IMR-90 (cell line): ENCODE results near the gene CHCHD4. TPM values are rescaled to one million over a fixed set of nuclear protein-coding genes. Genes with fewer than 3 reads are reported as not detected.

ENCODE experiments used
- ATAC-seq: fragments of 200-7000 bp; cut with Tn5 transposase; 2 replicates; pipeline ENCODE4 v1.9.1; 2020; ENCODE audit warnings: low read depth, mild to moderate bottlenecking, moderate library complexity
- BruUV-seq: library from RNA; stranded (reverse); fragments of 400-500 nt; replicated peaks from 2 replicates; lab custom pipeline; 2021; lab: Mats Ljungman, UMichigan
- CTCF ChIA-PET: fragments of 300-600 bp; formaldehyde crosslinking; extraction: SDS; loops from one replicate; lab custom pipeline; 2021; ENCODE audit warnings: antibody characterized with exemption; lab: Yijun Ruan, JAX
- POLR2A ChIA-PET: fragments of 300-600 bp; sonication (Branson Sonifier 250); formaldehyde crosslinking; loops from one replicate; lab custom pipeline; 2022; ENCODE audit warnings: antibody characterized with exemption; ENCODE audit not compliant: unreplicated experiment; lab: Charles Lee
- DNase-seq: peaks from one replicate; pipeline ENCODE4 v3.0.0; 2013
- H2AFZ ChIP-seq: replicated peaks from 2 replicates; pipeline ENCODE3; 2013; ENCODE audit warnings: low read length, mild to moderate bottlenecking; ENCODE audit not compliant: poor library complexity
- H2AK5ac ChIP-seq: 2 replicates; pipeline ENCODE4 v1.6.1; 2013; ENCODE audit warnings: low read depth, low read length, inconsistent platforms
- H2AK9ac ChIP-seq: replicated peaks from 2 replicates; pipeline ENCODE3; 2013; ENCODE audit warnings: mild to moderate bottlenecking, low read depth, low read length, moderate library complexity; ENCODE audit not compliant: poor library complexity
- H2BK120ac ChIP-seq: 2 replicates; pipeline ENCODE4 v1.6.1; 2013; ENCODE audit warnings: low read depth, low read length, inconsistent platforms
- H2BK15ac ChIP-seq: 3 replicates; pipeline ENCODE4 v1.6.1; 2013; ENCODE audit warnings: low read depth, low read length, inconsistent platforms
- H2BK20ac ChIP-seq: 2 replicates; pipeline ENCODE4 v1.6.1; 2013; ENCODE audit warnings: low read depth, mild to moderate bottlenecking, inconsistent platforms, low read length, moderate library complexity
- H2BK5ac ChIP-seq: 2 replicates; pipeline ENCODE4 v1.6.1; 2013; ENCODE audit warnings: mild to moderate bottlenecking, low read depth, low read length, inconsistent platforms; ENCODE audit not compliant: poor library complexity, severe bottlenecking
- H3K14ac ChIP-seq: replicated peaks from 2 replicates; pipeline ENCODE4 v1.6.1; 2013; ENCODE audit warnings: low read depth, low read length, inconsistent platforms
- H3K18ac ChIP-seq: 2 replicates; pipeline ENCODE4 v1.6.1; 2013; ENCODE audit warnings: low read depth, low read length, control low read depth
- H3K23ac ChIP-seq: 2 replicates; pipeline ENCODE4 v1.6.1; 2013; ENCODE audit warnings: low read depth, low read length, inconsistent platforms
- H3K27ac ChIP-seq: 2 replicates; pipeline ENCODE4 v1.5.1; 2013; ENCODE audit warnings: mild to moderate bottlenecking, control low read depth, low read length; ENCODE audit not compliant: insufficient read depth
- H3K27me3 ChIP-seq: 2 replicates; pipeline ENCODE4 v1.6.1; 2013; ENCODE audit warnings: low read length; ENCODE audit not compliant: control insufficient read depth, insufficient read depth
- H3K36me3 ChIP-seq: 2 replicates; pipeline ENCODE4 v1.6.1; 2013; ENCODE audit warnings: low read length, mixed read lengths; ENCODE audit not compliant: control insufficient read depth, insufficient read depth
- H3K4ac ChIP-seq: 2 replicates; pipeline ENCODE4 v1.6.1; 2013; ENCODE audit warnings: low read depth, low read length, inconsistent platforms
- H3K4me1 ChIP-seq: 2 replicates; pipeline ENCODE4 v1.6.1; 2013; ENCODE audit warnings: low read length, mixed read lengths; ENCODE audit not compliant: control insufficient read depth, insufficient read depth
- H3K4me2 ChIP-seq: 2 replicates; pipeline ENCODE4 v1.6.1; 2013; ENCODE audit warnings: low read depth, mild to moderate bottlenecking, control low read depth, low read length, moderate library complexity
- H3K4me3 ChIP-seq: 2 replicates; pipeline ENCODE4 v1.5.1; 2013; ENCODE audit warnings: low read depth, mild to moderate bottlenecking, control low read depth, low read length, moderate library complexity; ENCODE audit not compliant: insufficient read depth
- H3K56ac ChIP-seq: 2 replicates; pipeline ENCODE4 v1.6.1; 2013; ENCODE audit warnings: low read length, inconsistent platforms; ENCODE audit not compliant: insufficient read depth; ENCODE audit errors: extremely low read depth
- H3K79me1 ChIP-seq, 2 experiments: 2 replicates each; pipeline ENCODE4 v1.6.1; 2013; ENCODE audit warnings: low read length in 2 of 2, inconsistent platforms in 1 of 2, low read depth in 1 of 2
- H3K9ac ChIP-seq: 2 replicates; pipeline ENCODE4 v1.6.1; 2013; ENCODE audit warnings: low read depth, low read length, control low read depth
- H3K9me1 ChIP-seq: 2 replicates; pipeline ENCODE4 v1.6.1; 2013; ENCODE audit warnings: low read length, inconsistent platforms; ENCODE audit not compliant: insufficient read depth
- H3K9me3 ChIP-seq: 2 replicates; pipeline ENCODE4 v1.6.1; 2013; ENCODE audit warnings: low read length; ENCODE audit not compliant: control insufficient read depth, insufficient read depth
- H4K20me1 ChIP-seq: 2 replicates; pipeline ENCODE4 v1.6.1; 2013; ENCODE audit warnings: low read length, inconsistent platforms; ENCODE audit not compliant: insufficient read depth
- H4K5ac ChIP-seq: 2 replicates; pipeline ENCODE4 v1.6.1; 2013; ENCODE audit warnings: mild to moderate bottlenecking, low read depth, low read length, control low read depth
- H4K8ac ChIP-seq, 2 experiments: 2 replicates each; pipeline ENCODE4 v1.6.1; 2013; ENCODE audit warnings: low read depth in 2 of 2, low read length in 2 of 2, control low read depth in 1 of 2, inconsistent platforms in 1 of 2
- H4K91ac ChIP-seq: 2 replicates; pipeline ENCODE4 v1.6.1; 2013; ENCODE audit warnings: low read depth, low read length, inconsistent platforms; ENCODE audit not compliant: insufficient read depth
- BHLHE40 ChIP-seq: fragments of 150-350 bp; IDR thresholded peaks from 2 replicates; pipeline ENCODE4 v1.6.1; 2016; ENCODE audit warnings: mild to moderate bottlenecking, low read depth, low read length
- CEBPB ChIP-seq: IDR thresholded peaks from 2 replicates; pipeline ENCODE4 v1.6.1; 2012; ENCODE audit warnings: low read depth, low read length, improper control_type of control experiment
- CHD1 ChIP-seq: IDR thresholded peaks from 2 replicates; pipeline ENCODE4 v1.6.1; 2012; ENCODE audit warnings: low read depth, low read length, improper control_type of control experiment
- FOS ChIP-seq: fragments of 150-350 bp; IDR thresholded peaks from 2 replicates; pipeline ENCODE4 v1.6.1; 2016; ENCODE audit warnings: low read depth, low read length
- MAFK ChIP-seq: IDR thresholded peaks from 2 replicates; pipeline ENCODE4 v1.6.1; 2012; ENCODE audit warnings: low read depth, low read length, improper control_type of control experiment
- MAZ ChIP-seq: IDR thresholded peaks from 2 replicates; pipeline ENCODE4 v1.6.1; 2012; ENCODE audit warnings: low read depth, mild to moderate bottlenecking, low read length, improper control_type of control experiment, moderate library complexity, borderline replicate concordance
- MXI1 ChIP-seq: IDR thresholded peaks from 2 replicates; pipeline ENCODE4 v1.6.1; 2012; ENCODE audit warnings: low read depth, mild to moderate bottlenecking, low read length, moderate library complexity, borderline replicate concordance
- NFE2L2 ChIP-seq: fragments of 150-350 bp; IDR thresholded peaks from 2 replicates; pipeline ENCODE4 v1.6.1; 2016; ENCODE audit warnings: low read depth, mild to moderate bottlenecking, low read length
- POLR2A ChIP-seq: IDR thresholded peaks from 2 replicates; pipeline ENCODE4 v1.6.1; 2012; ENCODE audit warnings: mild to moderate bottlenecking, low read depth, low read length
- RAD21 ChIP-seq: IDR thresholded peaks from 2 replicates; pipeline ENCODE4 v1.6.1; 2012; ENCODE audit warnings: low read length, improper control_type of control experiment
- RCOR1 ChIP-seq: IDR thresholded peaks from 2 replicates; pipeline ENCODE4 v1.6.1; 2012; ENCODE audit warnings: mild to moderate bottlenecking, low read length, improper control_type of control experiment; ENCODE audit not compliant: insufficient replicate concordance
- RFX5 ChIP-seq: IDR thresholded peaks from 2 replicates; pipeline ENCODE4 v1.8.0; 2012; ENCODE audit warnings: low read depth, mild to moderate bottlenecking, low read length, moderate library complexity
- SMC3 ChIP-seq: fragments of 150-350 bp; IDR thresholded peaks from 2 replicates; pipeline ENCODE4 v1.6.1; 2016; ENCODE audit warnings: low read depth, mild to moderate bottlenecking, antibody characterized with exemption, low read length, moderate library complexity
- WGBS, 2 experiments: methylation state at CpG; one replicate each; pipeline versions ENCODE4 v1.1.5 to v1.1.7; 2013; ENCODE audit warnings: missing lambda C conversion rate in 2 of 2; ENCODE audit not compliant: insufficient read length in 1 of 2; ENCODE audit errors: extremely low coverage in 2 of 2; 5-methylcytosine and 5-hydroxymethylcytosine counted together
- dilution Hi-C: fragments of 300-500 bp; cut with HindIII; formaldehyde crosslinking; loops from one replicate; pipeline ENCODE4 v1.14.3; 2018; ENCODE audit warnings: low sequenced_read_pairs; ENCODE audit not compliant: unreplicated experiment
- in situ Hi-C: fragments of 300-500 bp; cut with MboI; formaldehyde crosslinking; loops from 3 replicates; pipeline ENCODE4 v1.14.3; 2019; ENCODE audit warnings: low sequenced_read_pairs, inconsistent platforms, mixed read lengths
- intact Hi-C: fragments of 100-400 bp; cut with micrococcal nuclease; formaldehyde crosslinking; loops from 2 replicates; pipeline ENCODE4 v1.10.0; 2022
- polyA plus RNA-seq, 3 experiments: library from polyadenylated mRNA; depleted of rRNA; stranded (reverse); fragments of >200 nt; gene quantifications; 2 replicates each; pipeline ENCODE4 v1.2.3, GENCODE V29; 2012; ENCODE audit warnings: low replicate concordance in 1 of 3
- total RNA-seq: library from RNA; depleted of rRNA; stranded (reverse); fragments of >200 nt; gene quantifications from 2 replicates; pipeline ENCODE4 v1.2.3, GENCODE V29; 2012
- TF ChIP-seq, protein P1 (sequence below): fragments of 150-350 bp; IDR thresholded peaks from 2 replicates; pipeline ENCODE4 v1.6.1; 2016; ENCODE audit warnings: low read depth, mild to moderate bottlenecking, low read length, moderate library complexity, borderline replicate concordance
- TF ChIP-seq, protein P2 (sequence below): fragments of 150-350 bp; IDR thresholded peaks from 2 replicates; pipeline ENCODE4 v1.6.1; 2017; ENCODE audit warnings: mild to moderate bottlenecking, antibody characterized with exemption, low read length, low read depth
- TF ChIP-seq, protein P3 (sequence below): conservative IDR thresholded peaks from 2 replicates; pipeline ENCODE4 v1.5.1; 2012; ENCODE audit warnings: mild to moderate bottlenecking, low read depth, low read length, improper control_type of control experiment

The CHCHD4 gene
- total and polyA plus RNA-seq, 2 of the 4 experiments (the other 2 are of a cell fraction), result 9.0 to 9.8 TPM

DNA sequence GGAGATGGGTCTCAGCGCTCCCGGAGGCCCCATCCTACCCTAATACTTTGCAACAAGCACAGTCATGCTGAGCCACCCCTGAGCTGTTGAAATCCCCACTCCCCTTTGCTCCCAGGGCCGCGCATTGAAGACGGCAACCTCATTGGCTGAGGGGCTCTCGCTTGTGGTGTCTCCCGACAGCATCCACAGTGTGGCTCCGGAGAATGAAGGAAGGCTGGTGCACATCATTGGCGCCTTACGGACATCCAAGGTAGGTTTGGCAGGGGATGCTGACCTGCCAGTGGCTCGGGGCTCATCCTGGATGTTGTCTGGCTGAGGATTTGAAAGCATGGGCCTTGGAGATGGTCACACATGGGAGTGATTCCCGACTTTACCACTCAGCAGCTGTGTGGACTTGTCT is 6.0 kb upstream of the CHCHD4 start:
- Histone ChIP-seq H4K20me1 (peaks cover 32% of the 10 kb centered on the region), H3K4me2 (no peak overlapping the region), H3K27me3 (no peaks in the 10 kb centered on the region), H4K8ac (no peak overlapping the region), H3K79me1 (peaks cover 19 to 63% of the 10 kb centered on the region in 2 experiments), H3K14ac (no peak overlapping the region), H3K9me1 (peaks cover 27% of the 10 kb centered on the region), H2AFZ (no peak overlapping the region), H3K9ac (no peak overlapping the region), H4K91ac (no peak overlapping the region), H2BK120ac (no peak overlapping the region), H2AK9ac (no peak overlapping the region), H2BK5ac (no peak overlapping the region), H3K18ac (no peak overlapping the region), H2BK15ac (no peak overlapping the region), H3K4me3 (no peak overlapping the region), H3K23ac (no peak overlapping the region), H4K5ac (no peak overlapping the region), H3K27ac (no peak overlapping the region), H3K4ac (no peak overlapping the region), H2AK5ac (no peak overlapping the region), H3K56ac (no peak overlapping the region), H3K9me3 (no peaks in the 10 kb centered on the region), H3K36me3 (peaks cover 73% of the 10 kb centered on the region), H3K4me1 (peaks cover 11% of the 10 kb centered on the region), H2BK20ac (no peak overlapping the region)
- no peak for ATAC-seq
- ChIA-PET CTCF (no interaction called here), POLR2A (no interaction called here)
- BruUV-seq, result no TSS peak
- intact Hi-C loops, result no loop called here
- no peak for DNase-seq
- WGBS, 2 experiments, result 94% methylated on average over 2 of the region's 12 CpGs; no CpG with 5 or more reads in 1 of the 2 experiments
- dilution Hi-C loops, result no loop called here
- in situ Hi-C loops, result loop anchor here (25.0 kb wide), 1 partner anchor 93 kb away; no protein-coding TSS in a partner anchor
- no peak for TF ChIP-seq SMC3
- no peak for TF ChIP-seq CEBPB
- no peak for TF ChIP-seq BHLHE40
- TF ChIP-seq, protein P1, sequence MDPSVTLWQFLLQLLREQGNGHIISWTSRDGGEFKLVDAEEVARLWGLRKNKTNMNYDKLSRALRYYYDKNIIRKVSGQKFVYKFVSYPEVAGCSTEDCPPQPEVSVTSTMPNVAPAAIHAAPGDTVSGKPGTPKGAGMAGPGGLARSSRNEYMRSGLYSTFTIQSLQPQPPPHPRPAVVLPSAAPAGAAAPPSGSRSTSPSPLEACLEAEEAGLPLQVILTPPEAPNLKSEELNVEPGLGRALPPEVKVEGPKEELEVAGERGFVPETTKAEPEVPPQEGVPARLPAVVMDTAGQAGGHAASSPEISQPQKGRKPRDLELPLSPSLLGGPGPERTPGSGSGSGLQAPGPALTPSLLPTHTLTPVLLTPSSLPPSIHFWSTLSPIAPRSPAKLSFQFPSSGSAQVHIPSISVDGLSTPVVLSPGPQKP, result no peak
- TF ChIP-seq RFX5, result no peak
- TF ChIP-seq, protein P2, sequence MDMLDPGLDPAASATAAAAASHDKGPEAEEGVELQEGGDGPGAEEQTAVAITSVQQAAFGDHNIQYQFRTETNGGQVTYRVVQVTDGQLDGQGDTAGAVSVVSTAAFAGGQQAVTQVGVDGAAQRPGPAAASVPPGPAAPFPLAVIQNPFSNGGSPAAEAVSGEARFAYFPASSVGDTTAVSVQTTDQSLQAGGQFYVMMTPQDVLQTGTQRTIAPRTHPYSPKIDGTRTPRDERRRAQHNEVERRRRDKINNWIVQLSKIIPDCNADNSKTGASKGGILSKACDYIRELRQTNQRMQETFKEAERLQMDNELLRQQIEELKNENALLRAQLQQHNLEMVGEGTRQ, result no peak
- no peak for TF ChIP-seq RAD21
- TF ChIP-seq FOS, result no peak
- no peak for TF ChIP-seq MAZ
- no peak for TF ChIP-seq RCOR1
- TF ChIP-seq NFE2L2, result no peak
- TF ChIP-seq, protein P3, sequence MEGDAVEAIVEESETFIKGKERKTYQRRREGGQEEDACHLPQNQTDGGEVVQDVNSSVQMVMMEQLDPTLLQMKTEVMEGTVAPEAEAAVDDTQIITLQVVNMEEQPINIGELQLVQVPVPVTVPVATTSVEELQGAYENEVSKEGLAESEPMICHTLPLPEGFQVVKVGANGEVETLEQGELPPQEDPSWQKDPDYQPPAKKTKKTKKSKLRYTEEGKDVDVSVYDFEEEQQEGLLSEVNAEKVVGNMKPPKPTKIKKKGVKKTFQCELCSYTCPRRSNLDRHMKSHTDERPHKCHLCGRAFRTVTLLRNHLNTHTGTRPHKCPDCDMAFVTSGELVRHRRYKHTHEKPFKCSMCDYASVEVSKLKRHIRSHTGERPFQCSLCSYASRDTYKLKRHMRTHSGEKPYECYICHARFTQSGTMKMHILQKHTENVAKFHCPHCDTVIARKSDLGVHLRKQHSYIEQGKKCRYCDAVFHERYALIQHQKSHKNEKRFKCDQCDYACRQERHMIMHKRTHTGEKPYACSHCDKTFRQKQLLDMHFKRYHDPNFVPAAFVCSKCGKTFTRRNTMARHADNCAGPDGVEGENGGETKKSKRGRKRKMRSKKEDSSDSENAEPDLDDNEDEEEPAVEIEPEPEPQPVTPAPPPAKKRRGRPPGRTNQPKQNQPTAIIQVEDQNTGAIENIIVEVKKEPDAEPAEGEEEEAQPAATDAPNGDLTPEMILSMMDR, result no peak
- no peak for TF ChIP-seq POLR2A
- TF ChIP-seq CHD1, result no peak
- TF ChIP-seq MXI1, result no peak
- no peak for TF ChIP-seq MAFK
